ENCODE measurements around the gene FUT3.
A peak's percentile ranks its signal among the peaks of the same experiment; 100 is the strongest.

Gene FUT3

DNA sequence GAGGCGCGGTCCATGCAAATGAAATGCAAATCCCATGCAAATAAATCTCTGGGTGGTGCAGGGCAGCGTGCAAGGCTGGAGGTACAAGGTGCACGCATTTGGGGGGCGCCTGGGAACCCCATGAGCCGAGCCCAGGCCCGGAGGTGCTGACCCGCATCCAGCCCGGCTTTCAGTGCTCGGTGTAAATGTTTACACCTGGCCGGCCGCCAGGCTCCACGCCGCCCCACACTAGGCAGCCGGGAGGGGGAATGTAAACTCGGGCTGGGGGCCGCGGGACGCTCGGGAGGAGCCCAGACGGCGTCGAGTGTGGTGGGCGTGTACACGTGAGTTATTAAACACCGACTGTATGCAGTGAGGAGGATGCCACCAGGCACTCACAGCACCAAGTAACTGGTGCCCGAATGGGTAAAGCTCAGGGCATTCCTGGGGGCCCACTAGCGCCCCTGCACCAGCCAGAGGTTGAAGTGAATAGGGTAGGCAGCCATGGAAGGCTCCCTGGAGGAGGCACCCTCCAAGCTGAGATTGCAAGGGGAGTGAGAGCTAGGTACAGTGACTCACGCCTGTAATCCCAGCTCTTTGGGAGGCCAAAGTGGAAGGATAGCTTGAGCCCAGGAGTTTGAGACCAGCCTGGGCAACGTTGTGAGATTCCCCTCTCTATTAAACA is 28.9 kb downstream of the FUT3 start:
- DNase-seq: no peak

DNA sequence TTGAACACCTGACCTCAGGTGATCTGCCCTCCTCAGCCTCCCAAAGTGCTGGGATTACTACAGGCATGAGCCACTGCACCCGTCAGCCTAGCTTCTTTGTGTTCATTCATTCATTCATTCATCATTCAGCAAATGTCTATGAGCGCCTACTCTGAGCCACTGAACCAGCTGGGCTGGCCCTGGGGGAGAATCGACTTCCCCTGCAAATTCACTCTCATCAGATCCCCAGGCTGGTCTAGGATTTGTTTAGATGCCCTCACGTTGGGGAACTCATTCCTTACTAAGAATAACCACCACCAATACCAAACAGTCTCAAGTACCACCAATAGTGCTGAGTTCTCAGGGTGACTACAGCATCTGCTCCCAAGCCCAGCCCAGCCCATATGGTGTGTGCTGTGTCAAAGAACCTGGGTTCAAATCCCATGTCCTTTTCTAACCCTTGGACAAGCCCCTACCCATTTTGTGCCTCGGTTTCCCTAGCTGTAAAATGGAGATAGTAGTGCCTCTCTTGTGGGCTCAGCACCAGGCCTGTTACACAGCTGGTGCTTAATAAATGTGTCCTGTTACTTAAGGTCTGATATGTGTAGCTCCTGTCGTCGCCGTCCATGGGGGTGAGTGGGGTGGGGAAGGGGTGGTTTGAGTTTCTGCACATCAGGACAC is 29.6 kb downstream of the FUT3 start:
- no peak for DNase-seq

DNA sequence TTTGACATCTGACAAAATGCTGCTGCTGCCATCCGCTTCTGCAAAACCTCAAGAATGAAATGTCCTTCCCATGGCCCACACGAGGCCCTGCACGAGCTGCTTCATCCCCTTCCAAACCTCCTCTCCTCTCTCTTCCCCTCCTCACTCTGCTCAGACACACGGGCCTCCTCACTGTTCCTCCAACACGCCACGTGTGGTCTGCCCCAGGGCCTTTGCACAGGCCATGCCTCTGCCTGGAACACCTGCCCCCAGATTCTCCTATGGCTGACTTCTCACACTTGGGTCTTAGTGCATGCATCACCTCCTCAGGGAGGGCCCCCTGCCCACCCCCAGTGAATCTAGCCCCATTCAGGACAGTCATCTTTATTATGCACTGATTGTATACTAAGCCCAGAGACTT is 30.5 kb downstream of the FUT3 start:
- DNase-seq: no peak

DNA sequence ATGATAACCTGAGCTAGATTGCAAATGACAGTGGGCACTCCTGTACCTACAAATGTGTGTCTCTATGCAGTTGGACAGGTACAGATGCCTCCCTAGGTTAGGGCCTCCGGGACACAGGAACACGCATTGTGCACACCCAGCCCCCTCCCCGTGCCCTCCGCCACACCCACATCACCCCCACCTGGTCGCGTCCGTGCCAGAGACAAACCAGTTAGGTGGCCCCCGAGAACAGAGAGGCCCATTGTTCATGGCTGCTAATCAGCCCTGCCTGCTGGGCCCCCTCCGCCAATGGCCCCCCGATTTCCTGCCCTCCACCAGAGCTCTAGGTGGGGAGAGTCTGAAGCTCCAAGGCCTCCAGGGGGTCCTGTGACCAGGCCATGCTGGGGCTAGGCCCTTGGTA is 32.7 kb downstream of the FUT3 start:
- DNase-seq: no peak

DNA sequence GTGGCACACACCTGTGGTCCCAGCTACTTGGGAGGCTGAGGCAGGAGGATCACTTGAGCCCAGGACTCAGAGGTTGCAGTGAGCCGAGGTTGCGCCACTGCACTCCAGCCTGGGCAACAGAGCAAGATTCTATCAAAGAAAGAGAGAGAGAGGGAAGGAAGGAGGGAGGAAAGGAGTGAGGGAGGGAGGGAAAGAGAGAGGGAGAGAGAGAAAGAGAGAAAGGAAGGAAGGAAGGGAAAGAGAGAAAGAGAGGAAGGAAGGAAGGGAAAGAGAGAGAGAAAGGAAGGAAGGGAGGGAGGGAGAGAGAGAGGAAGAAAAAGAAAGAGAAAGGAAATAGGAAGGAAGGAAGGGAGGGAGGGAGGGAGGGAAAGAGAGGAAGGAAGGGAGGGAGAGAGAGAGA is 34.0 kb downstream of the FUT3 start:
- no peak for DNase-seq

DNA sequence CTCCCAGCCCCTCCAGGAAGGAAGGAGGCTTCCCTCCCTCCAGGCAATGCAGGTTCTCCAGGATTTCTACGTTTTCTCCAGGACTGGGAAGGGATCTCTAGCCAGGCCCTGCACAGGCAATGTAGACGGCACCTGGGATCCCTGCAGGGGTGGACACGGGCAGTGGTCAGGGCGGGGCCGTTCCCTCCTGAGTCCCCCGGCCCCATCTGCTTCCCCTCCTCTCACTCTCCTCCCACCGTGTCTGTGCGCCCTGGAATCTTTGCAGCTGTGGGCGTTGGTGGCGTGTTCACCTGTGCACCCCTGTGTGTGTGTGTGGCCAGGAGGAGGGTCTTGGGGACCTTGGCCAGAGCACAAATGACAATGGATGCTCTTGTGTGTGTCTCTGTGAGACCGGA is 36.4 kb downstream of the FUT3 start:
- DNase-seq: no peak

DNA sequence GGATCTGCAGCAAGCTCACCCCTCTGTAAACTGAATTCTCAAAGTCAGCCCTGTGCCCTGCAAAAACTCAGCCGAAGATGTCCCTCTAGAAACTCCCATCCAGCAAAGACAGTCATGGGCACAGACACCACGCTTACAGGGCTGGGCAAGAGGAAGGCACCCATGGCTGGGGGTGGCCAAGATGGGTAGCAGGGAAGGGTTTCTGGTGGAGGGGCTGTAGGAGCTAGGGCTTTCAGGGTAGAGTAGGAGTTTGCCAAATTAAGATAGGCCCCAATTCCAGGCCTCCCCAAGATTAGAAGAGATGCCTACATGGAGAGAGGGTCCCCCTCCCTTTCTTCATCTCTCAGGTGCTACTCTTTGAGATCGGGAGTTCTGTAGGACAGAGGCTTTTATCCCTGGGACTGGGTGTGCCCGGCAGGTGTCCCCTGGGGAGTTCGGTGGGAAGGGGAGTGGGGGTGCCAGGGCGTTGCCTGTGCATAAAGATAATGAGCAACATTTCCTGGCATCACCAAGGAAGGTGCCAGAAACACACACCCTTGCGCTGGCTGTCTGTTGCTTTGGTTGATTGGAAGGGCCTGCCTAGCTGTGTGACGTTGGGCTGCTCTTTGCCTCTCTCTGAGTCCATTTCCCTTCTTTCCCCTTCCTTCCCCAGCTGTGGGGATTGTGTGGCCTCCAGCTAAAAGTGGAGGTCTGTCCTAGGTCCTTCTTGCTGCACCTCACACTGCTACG is 37.0 kb downstream of the FUT3 start:
- no peak for DNase-seq

DNA sequence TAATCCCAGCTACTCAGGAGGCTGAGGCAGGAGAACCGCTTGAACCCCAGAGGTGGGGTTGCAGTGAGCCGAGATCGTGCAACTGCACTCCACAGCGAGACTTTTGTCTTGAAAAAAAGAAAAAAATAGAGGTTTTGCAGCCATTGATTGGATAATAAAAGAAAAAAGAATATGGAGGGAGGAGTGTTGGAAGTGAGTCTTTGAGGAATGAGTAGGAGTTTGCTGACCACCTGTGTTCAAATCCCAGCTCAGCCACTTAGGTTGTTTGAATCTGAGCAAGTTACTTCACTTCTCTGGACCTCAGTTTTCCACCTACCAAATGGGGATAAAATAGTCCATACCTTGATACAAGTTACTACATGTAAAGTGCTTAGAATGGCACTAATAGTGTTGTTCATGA is 40.1 kb downstream of the FUT3 start:
- no peak for DNase-seq

DNA sequence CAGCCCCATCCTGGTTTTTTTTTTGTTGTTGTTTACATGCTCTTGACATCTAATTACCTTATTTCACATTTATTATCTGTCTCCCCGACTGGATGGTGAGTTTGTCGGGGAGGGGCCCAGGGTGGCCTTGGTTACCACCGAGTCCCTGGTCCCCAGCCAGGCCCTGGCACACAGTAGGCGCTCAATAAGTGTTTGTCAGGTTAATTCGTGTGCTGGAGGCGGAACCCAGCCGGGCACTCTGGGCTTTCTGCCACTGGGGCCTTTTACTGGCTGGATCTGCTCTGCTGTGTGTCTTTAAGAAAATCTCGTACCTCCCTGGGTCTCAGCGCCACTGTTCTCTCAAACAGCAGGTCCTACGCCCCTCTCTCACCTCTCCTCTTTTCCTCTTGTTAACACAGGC is 41.8 kb downstream of the FUT3 start:
- no peak for DNase-seq

DNA sequence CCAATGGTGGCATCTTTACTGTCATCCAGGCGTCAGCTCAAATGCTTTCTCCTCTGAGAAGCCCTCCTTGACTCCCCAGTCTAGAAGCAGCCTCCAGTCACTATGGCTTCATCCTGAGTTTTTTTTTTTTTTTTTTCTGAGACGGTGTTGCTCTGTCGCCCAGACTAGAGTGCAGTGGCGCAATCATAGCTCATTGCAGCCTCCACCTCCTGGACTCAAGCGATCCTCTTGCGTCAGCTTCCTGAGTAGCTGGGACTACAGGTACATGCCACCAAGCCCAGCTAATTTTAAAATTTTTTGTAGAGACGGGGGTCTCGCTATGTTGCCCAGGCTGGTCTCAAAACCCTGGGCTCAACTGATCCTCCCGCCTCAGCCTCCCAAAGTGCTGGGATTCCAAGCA is 42.2 kb downstream of the FUT3 start:
- DNase-seq: no peak

DNA sequence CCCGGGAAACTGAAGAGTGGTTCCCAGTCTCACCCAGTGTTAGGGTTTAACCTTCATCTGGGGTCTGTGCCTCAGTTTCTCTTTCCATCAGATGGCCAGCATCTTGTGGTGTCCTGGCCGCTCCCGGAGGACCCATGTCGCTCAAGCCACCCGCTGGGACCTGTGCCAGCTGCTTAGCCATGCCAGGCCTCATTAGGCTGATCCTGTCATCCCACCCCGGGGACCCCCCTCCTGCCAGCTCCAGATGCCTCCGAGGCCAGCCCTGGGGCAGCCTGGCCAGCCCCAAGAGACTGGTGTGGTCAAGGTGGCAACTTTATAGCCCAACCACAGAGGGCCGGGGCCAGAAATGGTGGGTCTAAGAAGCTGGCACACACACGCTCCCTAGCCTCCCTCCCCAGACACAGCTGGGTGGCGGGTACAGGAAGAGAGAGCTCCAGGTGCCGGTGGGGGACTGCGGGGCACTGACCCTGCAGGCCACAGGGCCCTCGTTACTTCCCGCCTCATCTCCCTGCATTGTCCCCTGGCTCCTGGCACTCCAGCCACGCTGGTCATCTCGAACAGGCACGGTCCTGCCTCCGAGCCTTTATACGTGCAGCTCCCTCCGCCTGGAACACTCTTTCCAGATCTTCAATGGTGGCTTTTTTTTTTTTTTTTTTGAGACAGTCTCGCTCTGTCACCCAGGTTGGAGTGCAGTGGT is 43.0 kb downstream of the FUT3 start:
- DNase-seq: no peak

DNA sequence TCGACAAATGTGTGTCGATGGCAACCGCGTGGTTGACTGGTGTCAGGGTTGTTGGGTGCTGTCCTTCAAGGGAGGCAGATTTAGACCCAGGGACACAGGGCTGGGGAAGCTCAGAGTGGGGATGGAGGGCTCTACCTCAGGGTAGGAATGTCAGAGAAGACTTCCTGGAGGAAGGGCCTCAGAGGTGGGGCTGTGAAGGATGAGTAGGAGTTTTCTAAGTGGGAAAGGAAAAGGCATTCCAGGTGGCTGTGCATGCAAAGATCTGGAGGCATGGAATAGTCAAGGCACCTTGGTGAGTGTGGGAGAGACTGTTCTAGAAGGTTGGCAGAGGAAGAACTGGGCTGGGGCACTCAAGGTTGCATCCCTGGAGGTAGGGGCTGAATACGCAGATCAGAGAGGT is 44.3 kb downstream of the FUT3 start:
- no peak for DNase-seq

DNA sequence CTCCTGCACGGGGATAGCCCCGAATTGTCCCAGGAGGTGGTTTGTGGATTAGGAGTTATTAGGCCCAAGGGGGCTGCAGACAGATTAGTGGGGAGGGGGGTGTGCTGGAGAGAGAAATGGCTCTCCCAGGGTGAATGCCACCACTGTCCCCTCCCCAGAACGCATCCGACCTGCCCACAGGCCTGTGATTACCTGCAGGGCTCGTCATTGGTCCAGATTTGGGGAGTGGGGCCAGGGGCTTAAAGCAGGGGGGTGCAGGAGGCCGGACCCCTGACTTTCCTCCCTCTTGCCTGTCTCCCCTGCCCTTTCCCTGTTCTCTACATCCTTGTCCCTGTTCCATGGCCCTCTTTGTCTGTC is 45.1 kb downstream of the FUT3 start:
- no peak for DNase-seq

DNA sequence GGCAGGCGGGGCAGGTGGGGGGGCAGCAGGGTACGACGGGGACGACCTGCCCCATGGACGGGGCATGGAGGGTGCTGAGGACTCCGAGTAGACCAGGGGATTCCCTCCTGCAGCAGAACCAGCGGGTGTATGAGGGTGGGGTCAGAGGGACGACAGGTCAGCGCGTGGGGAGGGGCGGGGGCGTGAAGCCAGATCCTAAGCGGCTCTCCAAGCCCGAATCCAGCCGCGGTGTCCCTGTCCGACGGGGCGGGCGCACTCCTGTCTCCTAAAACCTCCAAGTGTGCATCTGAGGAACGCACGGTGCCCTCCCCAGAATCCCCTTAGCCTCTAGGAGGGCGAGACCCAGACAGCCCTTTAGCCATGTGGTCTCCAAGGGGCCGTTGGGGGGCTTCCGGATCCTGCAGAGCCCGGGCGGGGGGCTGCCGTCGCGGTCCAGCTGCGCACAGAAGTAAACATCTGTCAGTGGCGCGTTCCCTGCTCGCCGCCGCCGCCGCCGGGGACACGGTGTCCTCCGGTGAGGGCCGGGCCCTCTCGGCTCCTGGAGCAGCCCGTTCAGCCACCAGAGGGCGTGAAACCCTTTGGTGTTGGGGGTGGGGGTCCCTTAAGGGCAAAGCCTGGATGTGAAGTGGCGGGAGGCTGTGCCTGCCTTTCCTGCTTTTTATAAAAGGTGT is 45.7 kb downstream of the FUT3 start:
- DNase-seq: peak; percentile 69

DNA sequence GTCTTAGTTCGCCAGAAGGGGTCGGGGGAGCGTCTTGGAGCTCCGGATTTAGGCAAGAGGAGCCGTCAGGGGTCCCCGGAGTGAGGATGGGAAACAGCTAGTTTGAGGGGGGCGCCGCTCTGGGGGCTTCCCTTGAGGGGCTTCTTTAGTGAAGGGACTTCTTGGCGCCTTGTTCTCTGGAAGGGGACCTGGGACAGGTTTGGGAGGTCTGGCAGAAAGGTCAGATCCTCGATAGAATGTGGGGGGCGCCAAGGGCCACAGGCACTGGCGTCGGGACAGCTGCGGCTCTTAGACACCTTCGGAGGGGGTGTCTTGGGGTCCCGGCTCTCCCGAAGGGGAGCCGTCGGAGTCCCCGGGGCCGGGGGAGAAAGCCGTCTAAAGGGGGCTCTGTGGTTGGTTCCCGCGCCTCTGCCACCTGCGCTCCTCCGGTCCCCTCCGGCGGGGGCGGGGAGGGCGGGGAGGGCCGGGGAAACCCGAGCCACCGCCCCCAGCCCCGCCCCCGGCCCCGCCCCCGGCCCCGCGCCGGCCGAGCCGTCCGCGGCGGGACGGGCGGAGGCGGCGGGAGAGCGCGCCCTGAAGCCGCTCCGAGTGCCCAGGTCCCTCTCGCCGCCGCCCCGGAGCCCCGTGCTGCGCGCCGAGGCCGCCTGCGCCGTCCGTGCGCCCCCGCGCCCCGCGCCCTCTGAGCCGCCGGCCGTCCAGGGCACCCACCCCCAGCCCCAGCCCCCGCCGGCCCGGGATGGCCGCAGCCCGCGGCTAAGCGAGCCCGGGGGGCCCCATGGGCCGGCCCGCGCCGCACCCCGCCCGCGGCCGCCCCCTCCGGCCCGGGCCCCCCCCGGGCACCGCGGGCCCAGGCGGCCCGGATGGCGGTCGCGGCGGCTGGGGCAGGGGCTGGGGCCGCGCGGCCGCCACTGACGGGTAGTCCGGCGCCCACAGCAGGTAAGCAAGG is 46.5 kb downstream of the FUT3 start, which contains the start of gene NRTN:
NRTN (plus strand) TSS at position 552 of the 946 bp plus-strand sequence. CDS start 19,099 bp downstream, outside the sequence.
- DNase-seq: peak; percentile 46

DNA sequence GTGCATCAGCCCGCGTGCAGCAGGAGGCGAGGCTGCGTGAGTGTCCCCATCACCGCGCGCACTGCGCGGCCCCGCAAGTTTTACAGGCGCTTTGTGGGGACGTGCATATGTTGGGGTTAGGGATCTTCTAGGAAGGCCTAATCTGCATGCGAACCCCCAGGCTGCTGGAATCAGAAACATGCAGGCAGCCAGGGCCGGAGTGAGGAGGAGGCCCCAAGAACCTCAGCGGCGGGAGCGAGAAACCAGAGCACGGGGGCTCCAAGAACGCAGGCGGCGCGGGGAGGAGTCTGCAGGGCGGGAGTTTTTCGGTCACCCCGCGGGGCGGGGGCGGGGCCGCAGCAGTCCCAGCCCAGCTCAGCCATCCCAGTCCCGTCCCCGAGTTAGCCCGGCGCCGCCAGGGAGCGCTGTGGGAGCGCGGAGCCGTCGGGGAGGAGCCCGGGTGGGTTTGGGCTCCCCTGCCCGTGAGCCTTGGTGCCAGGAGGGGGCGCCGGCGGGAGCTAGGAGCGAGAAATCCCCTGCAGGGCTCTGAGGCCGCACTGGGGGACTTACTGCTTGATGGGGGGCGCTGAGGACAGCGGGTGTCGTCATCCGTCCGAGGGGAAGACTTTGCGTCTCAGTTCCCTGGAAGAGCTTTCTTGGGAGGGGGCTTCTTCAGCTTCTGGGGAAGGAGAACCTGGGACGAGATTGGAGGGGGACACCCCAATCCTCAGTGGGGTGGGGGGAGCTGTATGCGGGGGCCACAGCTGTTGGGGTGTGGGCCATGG is 47.3 kb downstream of the FUT3 start:
- DNase-seq: peak; percentile 77

DNA sequence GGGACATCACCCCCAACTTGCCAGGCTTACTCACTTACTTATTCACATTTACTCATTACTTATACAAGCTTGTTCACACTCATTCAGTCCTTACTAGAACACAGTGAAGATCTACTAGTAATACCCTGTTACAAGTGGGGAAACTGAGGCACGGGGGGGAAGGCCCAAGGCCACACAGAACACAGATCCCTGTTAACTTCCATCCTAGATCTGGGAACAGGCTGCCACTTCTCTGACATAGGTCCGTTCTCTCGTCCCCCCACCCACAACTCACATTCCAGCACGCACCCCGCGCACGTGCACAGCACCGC is 47.9 kb downstream of the FUT3 start:
- DNase-seq: no peak

DNA sequence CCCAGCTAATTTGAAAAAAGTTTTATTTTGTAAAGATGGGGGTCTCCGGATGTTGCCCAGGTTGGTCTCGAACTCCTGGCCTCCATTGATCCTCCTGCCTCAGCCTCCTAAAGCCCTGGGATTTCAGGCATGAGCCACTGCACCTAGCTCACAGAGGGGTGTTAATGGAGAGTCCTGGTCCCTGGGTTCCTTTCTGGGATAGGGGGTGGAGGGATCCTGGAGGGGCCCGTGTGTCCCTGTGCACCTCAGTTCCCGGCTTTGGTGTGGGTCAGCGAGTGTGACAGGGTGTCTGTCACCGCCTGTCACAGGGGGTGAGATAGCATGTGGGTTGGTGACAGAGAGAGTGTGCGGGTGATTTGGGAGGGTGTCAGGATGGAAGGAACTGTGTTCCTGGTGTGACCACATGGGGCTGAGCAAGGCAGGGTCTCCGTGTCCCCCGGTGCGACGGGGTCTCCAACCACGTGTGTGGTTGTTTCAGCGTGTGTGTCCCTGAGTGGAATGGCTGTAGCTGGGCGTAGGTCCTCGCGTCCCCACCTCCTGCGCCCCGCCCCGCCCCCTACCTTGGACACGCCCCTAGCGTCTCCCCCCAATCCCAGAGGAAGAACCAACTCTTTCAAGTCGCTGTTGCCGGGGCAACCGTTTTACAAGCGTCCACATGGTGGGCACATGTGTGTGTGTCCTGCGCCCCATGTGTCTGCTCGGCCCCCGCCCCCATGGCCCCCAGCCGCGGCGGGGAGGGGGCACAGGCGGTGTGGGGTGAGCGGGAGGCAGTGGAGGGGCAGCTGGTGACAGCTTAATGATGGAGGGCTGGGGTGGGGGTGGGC is 49.2 kb downstream of the FUT3 start:
- DNase-seq: peak; percentile 23

DNA sequence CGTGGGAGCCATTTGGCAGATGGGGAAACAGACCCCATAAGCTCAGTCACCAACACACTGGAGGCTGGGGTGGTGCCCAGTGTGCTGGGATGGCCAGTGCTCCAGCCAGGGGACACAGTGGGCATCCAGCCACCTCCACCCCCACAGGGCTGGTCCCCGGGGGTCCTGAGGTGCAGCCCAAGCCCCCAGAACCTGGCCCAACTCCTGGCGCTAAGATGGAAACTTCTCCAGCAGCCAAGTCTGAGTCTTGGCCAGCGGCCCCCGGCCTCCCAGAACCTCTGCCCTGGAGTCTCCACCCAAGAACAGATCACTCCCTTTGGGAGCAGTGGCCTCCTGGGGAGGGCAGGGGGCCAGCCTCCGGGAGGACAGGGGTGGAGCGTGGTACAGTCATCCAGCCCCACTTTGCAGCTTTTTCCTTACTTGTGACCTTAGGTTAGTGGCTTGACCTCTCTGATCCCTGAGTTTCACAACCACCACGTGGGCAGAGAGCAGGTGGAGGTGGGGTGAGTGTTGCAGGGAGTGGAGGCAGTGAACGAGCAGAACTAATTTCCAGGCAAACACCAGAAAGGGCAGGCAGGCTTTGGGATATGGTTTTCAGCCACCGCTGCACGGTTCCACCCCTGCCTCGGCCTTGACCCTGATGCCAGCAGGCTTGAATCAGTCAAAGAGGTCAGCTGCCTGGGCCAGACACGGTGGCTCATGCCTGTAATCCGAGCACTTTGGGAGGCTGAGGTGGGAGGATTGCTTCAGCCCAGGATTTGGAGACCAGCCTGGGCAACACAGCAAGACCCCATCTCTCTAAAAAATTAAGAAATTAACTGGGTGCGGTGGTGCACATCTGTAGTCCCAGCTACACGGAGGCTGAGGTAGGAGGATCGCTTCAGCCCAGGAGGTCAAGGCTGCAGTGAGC is 50.6 kb downstream of the FUT3 start:
- no peak for DNase-seq

All from DMS79 (cell line).